ENCODE data around the gene OR52H1. TPM values are rescaled to one million over a fixed set of nuclear protein-coding genes. Genes with fewer than 3 reads are reported as not detected.

OR52H1 gene
- total and polyA plus RNA-seq, 9 of the 15 experiments (the other 6 are each of a cell fraction or from before 2014, with no cell fraction given): 0.15 TPM; not detected in 8

DNA sequence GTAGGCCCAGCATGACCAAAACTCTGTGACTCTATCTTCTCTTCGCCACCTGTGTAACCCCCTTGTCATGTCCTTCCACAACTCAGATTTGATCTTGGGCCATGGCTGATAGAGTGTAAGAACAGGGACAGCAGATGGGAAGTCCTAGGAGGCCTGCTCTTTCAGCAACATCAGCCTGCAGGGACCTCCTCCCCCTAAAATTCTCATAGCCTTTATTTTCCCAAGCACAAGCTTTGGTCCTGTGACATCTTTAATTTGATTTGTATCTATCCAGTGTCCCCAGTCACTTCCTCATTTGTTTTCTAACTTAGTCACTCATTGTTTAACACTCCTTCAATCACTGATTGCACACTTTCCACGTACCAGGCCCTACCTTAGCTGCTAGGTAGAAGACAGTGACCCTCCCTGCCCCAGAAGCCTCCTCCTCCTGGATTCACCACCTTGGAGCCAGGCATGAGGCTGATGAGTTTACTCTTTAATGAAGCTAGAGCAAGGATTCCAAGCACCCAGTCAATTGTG, 43.9 kb downstream of the OR52H1 start (continued):
- TF ChIP-seq CTCF (IDR thresholded peaks at IDR 0.05 in 2 of 3, conservative IDR thresholded peaks at IDR 0.05 in 1 of 3; ENCODE audit: insufficient read depth in 2 of 3, low read depth in 1 of 3, low read length in 3 of 3) (no peak), ZBTB2 (IDR thresholded peaks at IDR 0.05) (no peak), EP300 (IDR thresholded peaks at IDR 0.05; ENCODE audit: low read length) (0 out of 2 replicates have a peak, but pooled peaks have one; percentile 2), LARP7 (IDR thresholded peaks at IDR 0.05) (no peak), CREB5 (CRISPR knock-in tag; IDR thresholded peaks at IDR 0.05) (no peak), ZNF197 (CRISPR knock-in tag; IDR thresholded peaks at IDR 0.05; ENCODE audit: low read depth) (no peak), MEF2D (tag; conservative IDR thresholded peaks at IDR 0.05; ENCODE audit: low read depth) (no peak), ZNF830 (CRISPR knock-in tag; IDR thresholded peaks at IDR 0.05) (no peak), SMAD3 (CRISPR knock-in tag; conservative IDR thresholded peaks at IDR 0.05) (no peak), ZNF764 (CRISPR knock-in tag; IDR thresholded peaks at IDR 0.05; ENCODE audit: low read depth) (no peak), ZNF696 (CRISPR knock-in tag; conservative IDR thresholded peaks at IDR 0.05) (no peak), MCM3 (IDR thresholded peaks at IDR 0.05) (no peak), PTTG1 (tag; IDR thresholded peaks at IDR 0.05; ENCODE audit: low read depth) (no peak), ZNF146 (CRISPR knock-in tag; IDR thresholded peaks at IDR 0.05; ENCODE audit: unreplicated experiment) (no peak), ILF3 (IDR thresholded peaks at IDR 0.05; ENCODE audit: borderline replicate concordance) (no peak), ZSCAN32 (CRISPR knock-in tag; IDR thresholded peaks at IDR 0.05) (no peak), CC2D1A (IDR thresholded peaks at IDR 0.05) (no peak), KLF6 (CRISPR knock-in tag; IDR thresholded peaks at IDR 0.05; ENCODE audit: borderline replicate concordance) (no peak), ZBTB17 (CRISPR knock-in tag; IDR thresholded peaks at IDR 0.05) (no peak), ZNF324 (CRISPR knock-in tag; IDR thresholded peaks at IDR 0.05) (no peak), NELFE (IDR thresholded peaks at IDR 0.05; ENCODE audit: insufficient read depth, insufficient read length) (no peak), TCF7 (IDR thresholded peaks at IDR 0.05; ENCODE audit: borderline replicate concordance) (no peak), TAL1 (IDR thresholded peaks at IDR 0.05) (peak; percentile 67), RBFOX2 (IDR thresholded peaks at IDR 0.05; ENCODE audit: low read depth, low read length) (no peak), HMBOX1 (IDR thresholded peaks at IDR 0.05) (peak; percentile 68; the same call in 1 of the 2 replicates), SRSF1 (IDR thresholded peaks at IDR 0.05; ENCODE audit: low read depth, low read length) (no peak), ZNF695 (CRISPR knock-in tag; IDR thresholded peaks at IDR 0.05) (no peak), ZKSCAN1 (IDR thresholded peaks at IDR 0.05; ENCODE audit: low read depth, low read length) (no peak)
